HG03280 (cell line): ENCODE data around the gene ZNF407.

Experiments used
- ATAC-seq: cut with Tn5 transposase; IDR thresholded peaks from one replicate; pipeline ENCODE4 v1.9.1; 2021; ENCODE audit warnings: mild to moderate bottlenecking, moderate library complexity; ENCODE audit not compliant: unreplicated experiment

The ZNF407 gene

DNA sequence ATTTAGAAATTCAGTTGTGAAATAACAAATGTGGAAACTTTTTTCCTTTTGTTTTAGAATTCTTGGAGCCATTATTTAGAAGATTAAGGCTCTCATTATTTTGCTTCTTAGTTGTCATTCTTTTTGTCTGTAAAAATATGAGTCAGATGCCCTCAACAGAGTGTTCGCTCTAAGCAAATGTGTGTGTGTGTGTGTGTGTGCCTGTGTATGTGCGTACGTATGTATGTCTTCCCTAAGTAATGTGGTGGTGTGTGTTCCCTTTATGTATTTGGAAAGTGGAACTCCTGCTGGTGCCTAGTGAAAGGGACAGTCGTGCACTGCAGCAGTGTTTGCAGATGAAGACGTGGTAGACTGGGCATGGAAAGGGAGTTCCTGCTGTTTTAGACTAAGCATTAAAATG, 27.5 kb downstream of the ZNF407 start:
- no peak for ATAC-seq

DNA sequence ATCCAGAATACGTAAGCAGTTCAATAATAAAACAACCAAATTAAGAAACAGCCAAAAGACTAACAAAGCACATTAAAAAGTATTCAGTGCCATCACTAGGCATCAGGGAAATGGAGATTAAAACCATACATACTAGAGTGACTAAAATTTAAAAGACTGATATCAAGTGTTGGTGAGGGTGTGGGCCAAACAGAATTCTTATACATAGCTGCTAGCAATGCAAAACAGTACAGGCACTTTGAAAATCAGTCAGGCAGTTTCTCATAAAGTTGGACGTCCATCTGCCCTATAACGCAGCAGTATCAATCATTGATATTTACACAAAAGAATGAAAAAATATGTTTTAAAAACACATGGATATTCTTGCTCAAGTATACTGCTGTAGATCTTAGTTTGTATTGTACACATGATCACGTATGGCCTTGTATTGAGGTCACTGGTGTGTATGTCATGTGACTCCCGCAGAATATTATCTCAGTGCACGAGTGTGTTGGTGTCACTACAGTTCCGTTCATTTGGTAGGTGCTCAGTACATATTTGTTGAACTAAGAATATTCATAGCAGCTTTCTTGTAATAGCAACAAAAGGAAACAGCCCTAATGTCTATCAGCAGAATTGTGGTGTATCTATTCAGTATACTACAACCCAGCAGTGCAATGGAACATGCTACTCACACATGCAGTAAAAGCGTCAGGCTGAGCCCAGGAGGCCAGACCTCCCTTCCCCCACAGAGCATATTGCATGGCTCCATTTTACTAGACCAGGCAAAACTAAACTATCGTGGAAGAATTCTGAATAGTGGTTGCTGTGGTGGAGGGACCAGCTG, 28.6 kb downstream of the ZNF407 start:
- no peak for ATAC-seq

DNA sequence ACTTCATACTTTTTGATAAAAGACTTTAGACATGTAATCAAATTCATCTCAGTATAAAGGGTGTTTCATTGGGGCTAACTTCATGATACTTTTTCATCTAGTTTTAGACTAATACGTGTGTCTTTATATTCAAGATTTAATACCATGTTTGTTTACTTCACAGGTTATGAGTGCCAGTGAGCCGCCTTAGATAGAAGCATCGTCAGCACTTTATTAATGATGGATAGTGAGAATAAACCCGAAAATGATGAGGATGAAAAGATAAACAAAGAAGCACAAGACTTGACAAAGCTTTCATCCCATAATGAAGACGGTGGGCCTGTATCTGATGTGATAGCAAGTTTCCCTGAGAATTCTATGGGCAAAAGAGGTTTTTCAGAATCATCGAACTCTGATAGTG, 33.1 kb downstream of the ZNF407 start:
- no peak for ATAC-seq

DNA sequence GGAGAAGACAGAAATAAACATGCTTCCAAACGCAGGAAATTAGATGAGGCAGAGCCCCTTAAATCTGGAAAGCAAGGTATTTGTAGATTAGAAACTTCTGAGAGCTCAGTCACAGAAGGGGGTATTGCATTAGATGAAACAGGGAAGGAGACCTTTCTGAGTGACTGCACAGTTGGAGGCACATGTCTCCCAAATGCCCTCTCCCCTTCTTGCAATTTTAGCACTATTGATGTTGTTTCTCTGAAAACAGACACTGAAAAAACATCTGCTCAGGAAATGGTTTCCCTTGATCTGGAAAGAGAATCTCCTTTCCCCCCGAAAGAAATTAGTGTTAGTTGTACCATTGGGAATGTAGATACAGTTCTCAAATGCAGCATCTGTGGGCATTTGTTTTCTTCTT, 33.5 kb downstream of the ZNF407 start:
- ATAC-seq: no peak

DNA sequence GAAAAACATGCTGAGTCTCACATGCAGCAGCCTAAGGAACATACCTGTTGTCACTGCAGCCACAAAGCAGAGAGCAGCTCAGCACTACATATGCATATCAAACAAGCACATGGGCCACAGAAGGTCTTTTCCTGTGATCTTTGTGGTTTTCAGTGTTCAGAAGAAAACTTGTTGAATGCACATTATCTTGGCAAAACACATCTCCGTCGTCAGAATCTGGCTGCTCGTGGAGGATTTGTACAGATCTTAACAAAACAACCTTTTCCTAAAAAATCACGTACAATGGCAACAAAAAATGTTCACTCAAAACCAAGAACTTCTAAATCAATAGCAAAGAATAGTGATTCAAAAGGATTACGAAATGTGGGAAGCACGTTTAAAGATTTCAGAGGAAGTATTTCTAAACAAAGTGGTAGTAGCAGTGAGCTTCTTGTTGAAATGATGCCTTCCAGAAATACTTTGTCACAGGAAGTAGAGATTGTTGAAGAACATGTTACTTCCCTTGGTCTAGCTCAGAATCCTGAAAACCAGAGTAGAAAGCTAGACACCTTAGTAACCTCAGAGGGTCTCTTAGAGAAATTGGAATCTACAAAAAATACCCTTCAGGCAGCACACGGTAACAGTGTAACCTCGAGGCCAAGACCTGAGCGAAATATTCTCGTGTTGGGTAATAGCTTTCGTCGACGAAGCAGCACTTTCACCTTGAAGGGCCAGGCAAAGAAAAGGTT, 34.1 kb downstream of the ZNF407 start:
- no peak for ATAC-seq

DNA sequence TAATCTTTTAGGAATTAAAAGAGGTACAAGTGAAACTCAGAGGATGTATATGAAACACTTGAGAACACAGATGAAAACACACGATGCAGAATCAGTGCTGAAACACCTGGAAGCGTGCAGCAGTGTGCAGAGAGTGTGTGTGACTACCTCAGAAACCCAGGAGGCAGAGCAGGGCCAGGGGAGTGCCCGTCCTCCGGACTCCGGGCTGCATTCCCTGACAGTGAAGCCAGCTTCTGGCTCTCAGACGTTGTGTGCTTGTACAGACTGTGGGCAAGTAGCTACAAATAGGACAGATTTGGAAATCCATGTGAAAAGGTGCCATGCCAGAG, 34.6 kb downstream of the ZNF407 start:
- ATAC-seq: no peak

DNA sequence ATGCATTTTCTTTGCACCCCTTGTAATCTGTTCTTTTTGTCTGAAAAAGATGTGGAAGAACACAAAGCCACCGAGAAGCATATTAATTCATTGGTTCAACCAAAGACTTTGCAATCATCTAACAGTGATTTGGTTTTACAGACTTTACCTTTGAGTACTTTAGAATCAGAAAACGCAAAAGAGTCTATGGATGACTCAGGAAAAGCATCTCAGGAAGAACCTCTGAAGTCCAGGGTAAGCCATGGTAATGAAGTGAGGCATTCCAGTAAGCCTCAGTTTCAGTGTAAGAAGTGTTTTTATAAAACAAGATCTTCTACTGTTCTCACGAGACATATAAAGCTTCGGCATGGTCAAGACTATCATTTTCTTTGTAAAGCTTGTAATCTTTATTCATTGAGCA, 35.2 kb downstream of the ZNF407 start:
- no peak for ATAC-seq

DNA sequence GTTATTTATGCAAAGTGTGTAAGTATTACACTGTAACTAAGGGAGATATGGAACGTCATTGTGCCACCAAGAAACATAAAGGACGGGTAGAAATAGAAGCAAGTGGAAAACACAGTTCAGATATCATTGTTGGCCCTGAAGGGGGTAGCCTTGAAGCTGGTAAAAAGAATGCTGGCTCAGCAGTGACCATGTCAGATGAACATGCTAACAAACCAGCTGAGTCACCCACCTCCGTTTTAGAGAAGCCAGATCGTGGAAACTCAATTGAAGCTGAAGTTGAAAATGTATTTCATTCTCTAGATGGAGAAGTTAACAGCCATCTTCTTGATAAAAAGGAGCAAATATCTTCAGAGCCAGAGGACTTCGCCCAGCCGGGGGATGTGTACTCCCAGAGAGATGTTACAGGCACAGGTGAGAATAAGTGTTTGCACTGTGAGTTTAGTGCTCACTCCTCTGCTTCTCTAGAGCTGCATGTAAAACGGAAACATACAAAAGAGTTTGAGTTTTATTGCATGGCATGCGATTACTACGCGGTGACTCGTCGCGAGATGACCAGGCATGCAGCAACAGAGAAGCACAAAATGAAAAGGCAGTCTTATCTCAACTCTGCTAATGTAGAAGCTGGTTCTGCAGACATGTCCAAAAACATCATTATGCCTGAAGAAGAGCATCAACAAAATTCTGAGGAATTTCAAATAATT, 36.1 kb downstream of the ZNF407 start:
- no peak for ATAC-seq

DNA sequence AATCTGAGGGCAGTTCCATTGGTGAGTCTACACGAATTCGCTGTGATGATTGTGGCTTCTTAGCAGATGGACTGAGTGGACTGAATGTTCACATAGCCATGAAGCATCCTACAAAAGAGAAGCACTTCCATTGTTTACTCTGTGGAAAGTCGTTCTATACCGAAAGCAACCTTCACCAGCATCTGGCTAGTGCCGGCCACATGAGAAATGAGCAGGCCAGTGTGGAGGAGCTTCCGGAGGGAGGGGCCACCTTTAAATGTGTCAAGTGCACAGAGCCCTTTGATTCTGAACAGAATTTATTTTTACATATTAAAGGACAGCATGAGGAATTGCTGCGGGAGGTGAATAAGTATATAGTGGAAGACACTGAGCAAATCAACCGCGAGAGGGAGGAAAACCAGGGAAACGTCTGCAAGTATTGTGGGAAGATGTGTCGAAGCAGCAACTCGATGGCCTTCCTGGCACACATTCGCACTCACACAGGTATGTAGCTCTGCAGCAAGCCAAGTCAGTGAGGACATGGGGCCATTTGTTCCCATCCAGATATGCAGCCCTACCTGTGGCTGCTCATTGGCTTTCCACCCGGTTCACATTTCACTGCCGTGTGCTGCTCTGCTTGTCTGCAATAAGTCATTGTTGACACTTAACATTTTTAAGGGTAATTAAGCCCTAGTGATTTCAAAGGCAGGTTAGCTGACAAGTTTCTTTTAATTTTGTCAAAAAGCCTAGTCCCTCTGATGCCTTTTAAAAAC, 37.7 kb downstream of the ZNF407 start:
- ATAC-seq: no peak

DNA sequence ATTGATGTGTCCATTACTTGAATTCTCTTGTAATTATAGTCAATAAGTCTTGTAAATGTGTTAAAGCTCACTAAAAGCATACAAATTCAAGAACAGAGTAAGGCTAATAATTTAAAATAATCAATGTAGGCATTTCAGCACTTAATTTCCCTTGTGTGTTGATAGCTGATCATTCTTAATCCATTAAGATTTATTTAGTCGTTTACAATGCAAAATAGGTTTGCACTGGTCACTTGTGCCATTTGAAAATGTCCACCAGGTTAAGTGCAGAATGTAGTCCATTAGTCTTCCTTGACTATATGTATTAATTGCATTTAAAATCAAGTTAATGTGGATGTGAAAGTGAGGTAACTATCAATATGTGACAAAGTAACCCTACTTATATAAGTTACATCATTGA, 39.4 kb downstream of the ZNF407 start:
- no peak for ATAC-seq

DNA sequence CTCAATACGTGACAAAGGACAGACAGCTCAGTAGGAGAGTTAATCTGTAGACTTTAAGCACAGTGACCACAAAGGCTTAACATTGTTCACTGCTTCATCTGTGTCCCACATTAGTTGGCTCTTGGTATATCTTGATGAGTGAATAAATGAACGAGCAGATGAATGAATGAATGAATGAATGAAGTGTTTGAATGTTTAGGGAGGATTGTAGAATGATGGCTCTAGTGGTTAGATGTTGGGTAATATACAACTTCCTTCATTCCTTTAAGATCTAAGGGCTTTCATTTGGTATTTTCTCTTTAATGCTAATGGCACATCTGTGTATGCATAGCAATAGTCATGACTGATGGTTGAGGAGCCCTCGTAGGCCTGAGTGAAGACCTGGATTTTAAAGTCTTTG, 40.5 kb downstream of the ZNF407 start:
- ATAC-seq: no peak

DNA sequence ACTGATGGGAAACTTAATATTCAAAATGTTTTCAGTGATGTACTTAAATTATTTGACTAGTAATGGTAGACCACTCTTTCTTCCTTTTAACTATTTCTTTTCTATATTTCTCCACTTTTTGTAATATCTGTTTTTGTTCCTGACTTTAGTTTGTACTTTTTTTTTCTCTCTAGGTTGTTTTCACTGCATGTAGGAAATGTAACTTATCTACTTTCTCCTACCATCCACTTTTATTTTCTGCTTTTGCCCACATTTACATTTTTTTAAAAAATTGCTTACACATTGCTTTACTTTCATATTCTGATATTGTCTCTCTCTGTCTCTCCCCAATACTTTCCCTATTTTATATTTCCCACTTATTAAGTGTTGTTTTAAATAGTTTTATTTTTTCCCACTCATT, 47.0 kb downstream of the ZNF407 start:
- no peak for ATAC-seq

DNA sequence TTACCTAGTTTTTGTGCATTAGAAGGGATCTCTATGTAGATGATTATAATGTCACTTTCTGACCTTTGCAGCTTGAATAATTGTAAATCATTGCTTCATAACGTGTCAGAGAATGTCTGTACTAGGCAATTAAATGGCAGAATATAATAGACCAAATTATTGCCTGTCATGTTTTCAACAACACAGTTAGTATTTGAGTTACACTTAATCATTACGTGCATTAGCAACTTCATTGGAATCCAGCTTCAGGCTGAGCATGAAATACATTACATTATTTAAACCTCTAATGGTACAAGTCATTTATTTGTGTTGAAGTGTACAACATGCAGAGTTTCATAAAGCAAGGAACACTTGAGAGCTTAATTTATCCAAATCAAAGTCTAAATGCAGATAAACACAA, 48.0 kb downstream of the ZNF407 start:
- ATAC-seq: no peak

DNA sequence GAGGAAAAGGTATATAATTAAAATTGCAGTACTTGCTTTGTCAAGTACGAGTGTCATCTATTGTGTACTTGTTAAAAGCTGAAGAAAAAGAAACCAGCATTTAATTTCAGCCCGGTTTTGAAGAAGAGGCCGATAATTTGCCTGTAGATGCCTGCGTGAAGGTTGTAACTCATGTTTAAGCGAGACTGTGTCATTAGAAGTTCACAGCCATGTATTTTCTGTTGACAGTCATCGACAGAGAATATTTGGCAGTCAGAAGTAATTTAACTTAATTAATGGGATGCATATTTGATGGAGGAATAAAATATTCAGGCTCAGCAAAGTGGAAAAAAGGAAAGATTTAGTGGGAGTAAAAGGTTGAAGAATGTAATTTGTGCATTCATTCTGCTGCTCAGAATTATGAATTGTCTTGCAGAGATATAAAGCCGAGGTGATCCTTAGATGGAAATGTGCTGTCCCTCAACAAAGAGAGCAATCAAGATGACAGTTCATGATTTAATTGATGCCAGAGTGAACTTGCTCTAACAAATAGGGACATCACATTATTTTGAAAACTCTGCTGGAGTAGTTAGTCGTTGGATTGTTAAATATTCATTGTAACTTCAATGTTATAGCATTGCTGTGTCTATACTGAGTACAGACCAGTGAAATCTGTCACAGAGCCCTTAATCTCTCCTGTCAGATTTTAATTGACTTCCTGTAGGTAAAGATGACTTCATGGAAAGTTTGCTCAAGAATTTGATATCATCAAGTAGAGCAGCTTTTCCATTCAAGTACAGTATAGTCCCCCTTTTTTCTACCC, 53.9 kb downstream of the ZNF407 start:
- no peak for ATAC-seq

DNA sequence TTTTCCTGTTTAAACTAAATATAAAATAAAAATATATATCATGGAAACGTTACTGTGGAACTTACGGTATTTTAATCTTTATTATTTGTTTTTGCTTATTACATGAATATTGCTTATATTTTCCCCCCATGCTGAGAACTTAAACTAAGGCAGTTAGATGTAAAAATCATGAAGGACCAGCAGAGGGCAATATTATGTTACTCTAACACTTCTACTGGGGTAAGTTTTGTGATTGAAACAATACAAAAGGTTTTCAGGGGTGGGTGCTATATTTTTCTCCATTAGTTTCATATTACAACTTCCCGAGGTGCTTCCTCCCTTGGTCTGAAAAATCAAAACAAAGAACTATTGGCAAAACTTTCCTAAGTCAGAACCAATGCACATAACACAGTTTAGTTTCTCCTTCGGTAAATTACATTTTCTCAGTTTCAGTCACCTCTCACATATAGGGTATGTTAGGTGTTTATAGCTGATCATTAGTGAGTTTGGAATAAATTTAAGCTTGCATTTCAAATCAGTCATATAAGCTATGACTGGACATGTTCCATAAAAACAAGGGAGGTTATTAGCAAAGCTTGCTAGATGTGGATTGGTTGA, 54.8 kb downstream of the ZNF407 start:
- ATAC-seq: no peak

DNA sequence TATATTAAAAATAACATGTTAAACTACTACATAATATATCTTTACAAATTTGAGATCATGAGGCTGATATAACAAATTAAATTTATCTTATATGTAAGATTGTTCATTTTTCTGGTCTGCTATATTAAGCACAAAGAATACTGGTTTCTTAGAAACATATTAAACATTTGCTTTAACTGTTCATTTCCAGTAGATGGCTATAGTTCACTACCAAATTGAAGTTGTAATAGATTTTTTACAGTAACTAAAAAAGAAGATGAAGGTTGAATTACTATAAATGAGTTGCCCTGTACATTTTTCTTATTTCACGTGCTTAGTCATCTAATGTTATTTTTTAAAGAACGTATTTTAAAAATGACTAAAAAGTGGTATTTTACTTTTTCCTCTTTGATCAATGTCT, 57.0 kb downstream of the ZNF407 start:
- no peak for ATAC-seq

DNA sequence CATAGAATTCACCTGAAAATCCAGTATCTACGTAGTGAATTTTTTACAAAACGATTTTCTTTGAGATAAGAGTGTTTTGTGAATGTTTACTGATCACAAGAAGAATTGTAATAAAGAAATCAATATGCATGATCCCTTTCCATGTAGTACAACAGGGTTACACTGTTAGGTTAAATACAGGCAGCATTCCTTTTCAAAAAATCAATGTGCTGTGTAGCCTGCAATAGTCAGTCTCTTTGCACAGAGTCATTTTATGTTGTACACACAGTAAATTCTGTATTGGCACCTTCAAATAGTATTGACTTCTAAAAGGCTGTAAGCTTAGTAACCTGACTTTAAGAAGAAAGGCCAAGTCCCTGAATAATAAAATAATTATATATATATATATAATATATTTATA, 63.3 kb downstream of the ZNF407 start:
- ATAC-seq: no peak

DNA sequence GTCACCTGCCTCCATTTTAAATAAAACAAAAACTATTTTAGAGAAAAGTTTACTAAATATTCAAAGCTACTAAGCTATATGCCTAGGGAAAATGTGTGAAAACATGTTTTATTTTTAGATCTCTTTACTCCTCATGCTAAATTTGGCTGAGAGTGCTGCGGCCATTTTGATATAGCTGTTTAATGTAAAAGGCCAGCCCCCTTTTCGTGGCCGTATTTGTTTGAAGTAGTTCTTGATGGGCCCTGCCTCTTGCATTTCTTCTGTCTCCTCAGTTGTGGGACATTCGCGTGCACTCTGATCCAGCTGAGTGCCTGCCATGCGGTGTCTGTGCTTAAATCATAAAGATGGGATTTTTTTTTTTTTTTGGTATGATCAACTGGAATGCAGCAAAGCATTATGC, 64.0 kb downstream of the ZNF407 start:
- ATAC-seq: no peak

DNA sequence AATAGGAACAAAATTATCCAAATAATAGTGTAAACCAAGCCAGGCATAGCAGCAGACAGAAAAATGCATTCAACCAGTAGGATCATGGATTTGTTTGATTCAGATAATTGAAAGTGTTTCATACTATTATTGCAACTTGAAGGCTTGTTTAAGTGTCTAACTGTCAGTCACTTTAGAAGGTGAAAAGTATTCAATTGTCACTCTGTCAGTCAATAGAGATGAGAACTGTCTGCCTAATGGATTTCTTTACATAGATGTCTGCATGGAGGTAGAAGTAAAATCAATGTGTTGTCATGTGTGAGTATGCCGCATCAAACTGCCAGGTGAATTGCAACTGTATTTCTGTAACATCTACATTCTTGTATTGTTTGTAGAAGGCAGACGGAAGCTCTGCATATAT, 65.0 kb downstream of the ZNF407 start:
- no peak for ATAC-seq

DNA sequence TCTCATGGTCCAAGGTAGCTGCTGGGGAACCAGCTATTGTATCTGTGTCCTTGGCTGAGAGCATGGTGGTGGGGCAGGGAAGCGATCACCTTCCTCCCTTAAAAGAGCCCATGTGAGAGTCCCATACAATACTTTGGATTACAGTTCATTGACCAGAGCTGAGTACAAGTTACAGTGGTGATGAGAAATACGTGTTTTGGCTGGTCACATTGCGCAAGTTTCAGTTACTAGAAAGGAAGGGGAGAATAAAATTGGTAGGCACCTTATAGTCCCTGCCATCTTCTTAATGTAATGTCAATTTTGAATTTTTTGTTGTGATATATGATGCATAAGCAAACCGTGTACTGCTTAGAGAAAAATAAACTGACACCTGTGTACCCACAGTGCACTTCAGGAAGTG, 67.7 kb downstream of the ZNF407 start:
- no peak for ATAC-seq
